Liver (tissue), 3 donors: Measurements from ENCODE around the gene POTED.
"Not testable (repeated sequence)": the region's sequence is repeated elsewhere in the genome, so short reads cannot be mapped to it uniquely, and the experiment has no call there.

Source experiments
- CTCF ChIP-seq: fragments of 150-350 bp; IDR thresholded peaks from 2 replicates; pipeline ENCODE4 v1.5.1; 2017; ENCODE audit warnings: improper control_type of control experiment, low read depth, low read length; ENCODE audit not compliant: missing input control
- JUND ChIP-seq, 2 donors: IDR thresholded peaks; 2 replicates each; pipeline ENCODE4 v1.6.1; 2016; ENCODE audit warnings: antibody characterized with exemption in 2 of 2
- RAD21 ChIP-seq, 2 donors: IDR thresholded peaks; 2 replicates each; pipeline ENCODE4 v1.6.1; 2016; ENCODE audit warnings: antibody characterized with exemption in 2 of 2, mild to moderate bottlenecking in 2 of 2
- donor health status: healthy.
- donor health status: healthy.

- TF ChIP-seq JUND (IDR thresholded peaks at IDR 0.05); CTCF; RAD21 (IDR thresholded peaks at IDR 0.05): not testable (repeated sequence)
Measured at GRCh38 chr21:13609477-13609876, at the start of gene POTED.
